Stomach (tissue), 4 donors: ENCODE data around the gene CTRB1.

ENCODE experiments used
- CTCF ChIP-seq, 7 experiments: fragments of 450-650 bp in 4 of 7; fragments of 200-600 bp in 3 of 7; sonication (generic) in 3 of 7; IDR thresholded peaks; one replicate each; pipeline ENCODE4 v1.5.1; 2016 to 2019; ENCODE audit warnings: antibody characterized with exemption in 7 of 7, control low read depth in 2 of 7, mild to moderate bottlenecking in 1 of 7
- EP300 ChIP-seq: sonication (generic); formaldehyde crosslinking; IDR thresholded peaks from one replicate; pipeline ENCODE4 v1.6.1; 2017; ENCODE audit warnings: antibody characterized with exemption
- POLR2A ChIP-seq, 4 donors: fragments of 450-650 bp; IDR thresholded peaks; one replicate each; pipeline ENCODE4 v1.6.1; 2016; ENCODE audit warnings: antibody characterized with exemption in 4 of 4, control low read depth in 2 of 4, mild to moderate bottlenecking in 1 of 4, moderate library complexity in 1 of 4
- POLR2AphosphoS5 ChIP-seq, 3 donors: sonication (generic); formaldehyde crosslinking; IDR thresholded peaks; one replicate each; pipeline ENCODE4 v1.6.1; 2016; ENCODE audit warnings: antibody characterized with exemption in 3 of 3

GRCh38 chr16:75216576-75216975 lies 2.2 kb upstream of the CTRB1 start:
- TF ChIP-seq CTCF (IDR thresholded peaks at IDR 0.05): no peak
- TF ChIP-seq POLR2A (IDR thresholded peaks at IDR 0.05): no peak
- TF ChIP-seq POLR2AphosphoS5 (IDR thresholded peaks at IDR 0.05): no peak
- no peak for TF ChIP-seq EP300
